Measurements from ENCODE around the gene POLR2F. TPM values are rescaled to one million over a fixed set of nuclear protein-coding genes. Genes with fewer than 3 reads are reported as not detected.
A peak's percentile ranks its signal among the peaks of the same experiment; 100 is the strongest.
"Not testable (repeated sequence)": the region's sequence is repeated elsewhere in the genome, so short reads cannot be mapped to it uniquely, and the experiment has no call there.

POLR2F gene
- total RNA-seq, 1 donor from 2014 or later: 85.7 TPM

- no peak for ATAC-seq (ENCODE audit: poor library complexity)
- intact Hi-C loops (cut with DNase I): no loop called here
Observed at GRCh38 chr22:37972527-37972926, 19.0 kb downstream of the POLR2F start.

GRCh38 chr22:37973271-37974170 lies 20.0 kb downstream of the POLR2F start:
- ATAC-seq (ENCODE audit: poor library complexity): no peak
- intact Hi-C loops (cut with DNase I): no loop called here
- DNase-seq: no peak

More at GRCh38 chr22:37972527-37972926, 19.0 kb downstream of the POLR2F start:
- DNase-seq: no peak

GRCh38 chr22:37975153-37975552 lies 21.7 kb downstream of the POLR2F start:
- intact Hi-C loops (cut with DNase I): no loop called here
- DNase-seq: no peak
- ATAC-seq (ENCODE audit: poor library complexity): no peak

GRCh38 chr22:37976022-37976421 lies 22.5 kb downstream of the POLR2F start:
- intact Hi-C loops (cut with DNase I); DNase-seq; ATAC-seq (ENCODE audit: poor library complexity): not testable (repeated sequence)

DNA sequence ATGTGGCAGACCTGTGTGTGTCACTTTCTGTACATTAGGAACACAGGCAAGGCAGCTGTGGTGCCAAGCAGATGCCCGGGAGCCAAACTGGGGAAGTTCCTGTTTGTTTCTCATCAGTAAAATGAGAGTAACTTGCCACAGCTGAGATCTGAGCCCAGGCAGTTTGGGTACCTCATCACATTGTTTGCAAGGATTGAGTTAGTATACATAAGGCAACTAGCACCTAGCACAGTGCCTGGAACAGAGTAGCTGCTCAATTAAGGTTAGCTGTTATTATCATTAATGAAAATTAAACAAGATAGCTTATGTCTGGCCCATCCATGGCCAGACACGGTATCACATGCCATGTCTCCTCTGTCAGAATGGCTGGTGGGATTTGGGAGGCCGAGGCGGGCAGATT lies 23.0 kb downstream of the POLR2F start:
- intact Hi-C loops (cut with DNase I): no loop called here
- ATAC-seq (ENCODE audit: poor library complexity): no peak
- DNase-seq: no peak

- ATAC-seq (ENCODE audit: poor library complexity) (no peak), DNase-seq (no peak)
- intact Hi-C loops (cut with DNase I): no loop called here
Observed at GRCh38 chr22:37979782-37980181, 26.3 kb downstream of the POLR2F start.

- DNase-seq: no peak
- peak; percentile 34 for ATAC-seq (ENCODE audit: poor library complexity)
- intact Hi-C loops (cut with DNase I): no loop called here
Observed at GRCh38 chr22:37981282-37982011, 27.9 kb downstream of the POLR2F start.

DNA sequence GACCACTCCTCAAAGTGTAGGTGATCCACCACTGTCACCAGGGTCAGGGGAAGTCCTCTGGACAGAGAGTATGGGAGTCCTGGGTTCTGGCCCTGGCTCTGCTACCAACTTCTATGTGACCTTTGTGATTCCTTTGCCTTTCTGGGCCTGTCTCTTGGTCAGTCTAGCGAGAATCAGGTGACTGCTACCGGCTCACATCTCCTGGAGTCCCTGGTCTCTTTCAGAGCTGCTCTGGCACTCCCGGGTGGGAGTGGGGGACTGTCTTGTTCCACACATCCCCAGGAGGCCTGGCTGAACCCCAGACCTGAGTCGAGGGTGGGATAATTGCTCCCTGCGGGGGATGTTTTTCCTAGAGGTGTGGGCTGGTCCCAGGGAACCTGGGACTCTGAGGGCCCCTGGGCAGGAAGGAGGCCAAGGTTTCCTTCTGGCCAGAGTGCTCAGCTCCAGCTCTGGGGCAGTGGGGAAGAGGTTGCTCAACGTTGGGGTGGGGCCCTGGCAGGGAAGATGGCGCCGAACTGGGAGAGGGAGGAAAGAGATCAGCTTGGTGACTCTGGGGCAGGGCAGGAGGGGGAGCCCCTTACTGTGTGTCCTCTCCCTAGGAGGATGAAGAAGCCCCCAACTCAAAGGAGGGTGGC lies 28.8 kb downstream of the POLR2F start:
- intact Hi-C loops (cut with DNase I): no loop called here
- ATAC-seq (ENCODE audit: poor library complexity): no peak
- DNase-seq: peak; percentile 59

GRCh38 chr22:37982938-37983859 lies 29.7 kb downstream of the POLR2F start:
- ATAC-seq (ENCODE audit: poor library complexity): no peak
- no peak for DNase-seq
- intact Hi-C loops (cut with DNase I): no loop called here

DNA sequence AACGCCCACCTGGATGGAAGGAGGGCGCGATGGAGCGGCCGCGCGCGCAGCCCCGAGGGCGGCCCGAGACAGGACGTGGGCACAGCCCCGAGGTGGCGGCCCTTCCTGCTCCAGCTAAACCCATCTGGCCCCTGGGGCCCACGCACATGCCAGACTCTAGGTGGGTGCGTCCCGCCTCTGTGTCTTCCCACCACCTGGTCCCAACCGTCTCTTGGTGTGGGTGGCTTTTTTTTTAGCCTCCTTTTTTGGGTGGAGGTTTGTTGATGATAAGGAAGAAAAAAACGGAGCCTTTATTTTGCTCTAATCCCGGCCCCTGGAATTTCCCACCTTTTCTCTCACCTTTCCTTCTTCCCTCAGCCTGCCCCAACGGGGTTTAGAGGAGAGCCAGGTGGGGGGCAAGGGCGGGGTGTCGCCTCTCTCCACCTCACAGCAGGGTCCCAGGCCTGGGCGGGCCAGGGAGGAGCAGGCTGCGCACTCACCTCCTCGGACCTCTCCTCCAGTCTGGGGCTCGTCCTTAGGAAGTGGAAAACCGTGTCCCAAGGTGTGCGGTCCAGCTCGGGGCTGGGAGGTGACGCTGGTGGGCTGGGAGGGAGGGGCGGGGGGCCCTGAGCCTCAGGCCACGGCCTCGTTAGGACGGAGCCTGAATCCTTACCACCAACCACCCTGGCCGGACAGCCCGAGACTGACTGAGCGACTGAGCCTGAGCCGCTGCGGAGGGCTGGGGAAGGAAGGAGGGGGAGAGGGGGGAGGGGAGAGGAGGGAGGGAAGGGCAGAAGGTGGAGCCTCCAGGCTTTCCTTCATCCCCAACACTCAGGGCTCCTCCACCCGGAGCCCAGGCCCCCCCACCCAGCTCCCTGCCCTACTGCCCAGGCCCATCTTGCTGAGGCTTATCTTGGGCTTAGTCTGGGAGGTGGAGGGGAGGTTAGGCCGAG lies 30.6 kb downstream of the POLR2F start, which contains the start of gene SOX10:
Gene SOX10, minus strand, starts transcription at position 696 of the 932 bp plus-strand sequence. CDS start 771 bp downstream, outside the sequence.
- ATAC-seq (ENCODE audit: poor library complexity): no peak
- intact Hi-C loops (cut with DNase I): no loop called here
- DNase-seq: no peak

DNA sequence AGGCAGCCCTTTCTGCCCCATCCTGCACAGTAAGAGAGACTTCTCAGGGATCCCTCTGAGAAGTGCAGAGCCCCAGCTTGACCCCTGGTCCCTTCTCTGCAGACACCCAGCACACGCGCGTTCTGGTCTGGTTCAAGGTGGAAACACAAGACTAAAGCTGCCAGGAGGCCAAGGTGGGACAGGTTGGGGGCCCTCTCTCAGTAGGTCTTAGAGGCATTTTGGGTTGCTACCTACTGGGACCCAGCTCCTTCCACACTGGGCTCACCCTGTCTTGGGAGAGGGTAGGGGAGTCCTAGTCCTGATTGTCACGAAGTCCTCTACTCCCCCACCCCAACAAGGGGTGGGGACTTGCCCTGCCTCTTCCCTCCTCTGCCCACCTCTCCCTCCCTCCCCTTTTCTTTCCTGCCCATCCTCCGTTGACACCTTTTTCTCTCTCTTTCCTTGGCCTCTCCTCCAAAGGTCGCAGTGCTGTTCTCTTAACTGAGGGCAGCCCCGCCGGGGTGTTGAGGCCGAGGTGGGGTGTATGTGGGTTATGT lies 31.6 kb downstream of the POLR2F start:
- ATAC-seq (ENCODE audit: poor library complexity) (no peak), DNase-seq (no peak)
- intact Hi-C loops (cut with DNase I): no loop called here

DNA sequence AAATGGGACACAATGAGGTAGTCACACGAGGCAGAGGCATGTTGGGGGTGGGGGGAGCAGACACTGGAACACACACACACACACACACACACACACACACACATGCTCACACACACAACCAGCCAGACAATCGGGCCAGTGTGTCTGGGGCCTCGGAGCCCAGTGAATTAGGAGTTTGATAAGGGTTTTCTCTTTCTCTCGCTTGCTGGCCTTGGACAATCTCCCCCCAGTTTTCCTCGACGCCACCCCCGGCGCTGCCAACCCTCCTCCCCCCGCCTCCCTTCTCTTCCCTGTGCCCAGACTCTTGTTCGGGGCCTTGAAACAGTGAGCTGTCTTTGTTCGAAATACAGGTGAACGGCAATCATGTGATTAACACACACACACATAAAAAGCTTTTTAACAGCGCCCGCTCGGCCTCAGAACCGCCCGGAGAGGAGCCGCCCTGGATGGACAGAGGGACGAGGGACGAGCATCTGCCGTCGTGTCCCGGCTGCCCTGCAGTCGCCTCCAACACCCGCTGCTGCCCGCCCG lies 32.3 kb downstream of the POLR2F start:
- no peak for ATAC-seq (ENCODE audit: poor library complexity)
- intact Hi-C loops (cut with DNase I): no loop called here
- no peak for DNase-seq

GRCh38 chr22:37986371-37986770 lies 32.9 kb downstream of the POLR2F start:
- intact Hi-C loops (cut with DNase I): no loop called here
- ATAC-seq (ENCODE audit: poor library complexity) (no peak), DNase-seq (no peak)

DNA sequence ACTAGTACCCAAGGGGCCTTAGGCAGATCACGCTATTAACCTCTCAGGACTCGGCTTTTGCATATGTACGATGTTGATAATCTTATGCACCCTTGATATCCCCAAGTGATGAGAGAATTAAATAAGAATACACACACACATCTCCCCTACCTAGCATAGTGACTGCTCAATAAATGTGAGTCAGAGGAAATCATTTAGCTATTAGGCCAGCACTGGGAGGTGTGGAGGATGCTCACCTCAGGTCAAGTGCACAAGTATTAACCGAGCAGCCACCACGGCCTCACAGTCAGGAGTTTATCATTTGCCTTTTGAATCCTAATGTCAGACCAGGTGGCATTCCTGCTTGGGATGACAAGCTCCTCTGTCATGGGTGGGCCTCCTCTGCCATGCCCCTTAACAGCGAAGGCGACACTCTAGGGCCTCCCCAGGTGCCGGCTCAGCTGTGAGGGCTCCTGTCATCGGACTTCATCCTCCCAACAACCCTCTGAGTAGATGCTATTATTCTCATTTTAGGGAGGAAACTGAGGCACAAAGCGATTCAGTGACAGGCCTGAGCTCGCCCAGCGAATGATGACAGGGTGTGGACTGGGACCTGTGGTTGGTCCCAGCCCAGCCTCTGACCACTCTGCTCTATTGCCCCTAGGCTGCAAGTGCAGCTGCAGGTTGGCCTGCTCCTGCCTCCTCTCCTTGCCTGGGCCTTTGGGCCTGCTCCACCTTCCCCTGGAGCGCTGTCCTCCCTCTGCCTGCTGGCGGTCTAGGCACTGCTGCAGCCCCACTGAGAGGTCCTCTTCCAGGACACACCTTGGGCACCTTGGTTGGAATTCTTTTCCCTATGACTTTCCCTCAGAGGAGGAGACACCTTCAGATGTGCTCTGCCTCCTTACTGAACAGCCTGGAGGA lies 35.9 kb downstream of the POLR2F start:
- no peak for DNase-seq
- ATAC-seq (ENCODE audit: poor library complexity): no peak
- intact Hi-C loops (cut with DNase I): no loop called here

DNA sequence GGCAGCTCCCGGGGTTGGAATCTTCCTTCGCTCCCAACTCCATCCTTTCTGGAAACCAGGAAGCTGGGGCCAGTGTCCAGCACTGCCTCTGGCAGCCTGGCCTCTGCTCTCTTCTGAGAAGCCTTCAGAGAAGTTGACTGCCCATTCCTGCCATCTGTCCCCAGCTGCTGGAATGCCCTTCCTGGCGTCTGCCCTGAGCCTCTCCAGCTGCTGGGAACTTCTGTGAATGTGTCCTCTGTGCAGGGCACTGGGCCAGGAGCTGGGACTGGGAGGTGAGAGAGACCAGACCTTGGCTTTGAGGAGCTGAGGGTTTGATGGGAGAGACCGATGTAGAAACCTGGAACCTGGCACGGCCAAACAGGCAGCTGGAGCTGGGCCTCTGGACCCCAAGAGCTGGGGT lies 36.8 kb downstream of the POLR2F start:
- intact Hi-C loops (cut with DNase I): no loop called here
- ATAC-seq (ENCODE audit: poor library complexity) (peak; percentile 58), DNase-seq (peak; percentile 66)

GRCh38 chr22:37990862-37991261 lies 37.4 kb downstream of the POLR2F start:
- ATAC-seq (ENCODE audit: poor library complexity): no peak
- intact Hi-C loops (cut with DNase I): no loop called here

More at GRCh38 chr22:37990862-37991261, 37.4 kb downstream of the POLR2F start:
- DNase-seq: no peak

All from Right ventricle myocardium superior (tissue), 1 donor.